Choroid plexus epithelial cell (primary cell): Measurements from ENCODE around the gene FRRS1.

Source experiments
- DNase-seq: peaks from one replicate; pipeline ENCODE4 v3.0.0-alpha.2; 2010; ENCODE audit warnings: low read depth
- H3K4me3 ChIP-seq: 2 replicates; pipeline ENCODE4 v1.5.1; 2011; ENCODE audit warnings: low read depth, mild to moderate bottlenecking, control low read depth, low read length, moderate library complexity
- TF ChIP-seq, protein P1 (sequence below): conservative IDR thresholded peaks from 2 replicates; pipeline ENCODE4 v1.5.1; 2011; ENCODE audit warnings: low read depth, mild to moderate bottlenecking, control low read depth, inconsistent platforms, low read length, moderate library complexity

FRRS1 gene, protein sequence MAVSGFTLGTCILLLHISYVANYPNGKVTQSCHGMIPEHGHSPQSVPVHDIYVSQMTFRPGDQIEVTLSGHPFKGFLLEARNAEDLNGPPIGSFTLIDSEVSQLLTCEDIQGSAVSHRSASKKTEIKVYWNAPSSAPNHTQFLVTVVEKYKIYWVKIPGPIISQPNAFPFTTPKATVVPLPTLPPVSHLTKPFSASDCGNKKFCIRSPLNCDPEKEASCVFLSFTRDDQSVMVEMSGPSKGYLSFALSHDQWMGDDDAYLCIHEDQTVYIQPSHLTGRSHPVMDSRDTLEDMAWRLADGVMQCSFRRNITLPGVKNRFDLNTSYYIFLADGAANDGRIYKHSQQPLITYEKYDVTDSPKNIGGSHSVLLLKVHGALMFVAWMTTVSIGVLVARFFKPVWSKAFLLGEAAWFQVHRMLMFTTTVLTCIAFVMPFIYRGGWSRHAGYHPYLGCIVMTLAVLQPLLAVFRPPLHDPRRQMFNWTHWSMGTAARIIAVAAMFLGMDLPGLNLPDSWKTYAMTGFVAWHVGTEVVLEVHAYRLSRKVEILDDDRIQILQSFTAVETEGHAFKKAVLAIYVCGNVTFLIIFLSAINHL

DNA sequence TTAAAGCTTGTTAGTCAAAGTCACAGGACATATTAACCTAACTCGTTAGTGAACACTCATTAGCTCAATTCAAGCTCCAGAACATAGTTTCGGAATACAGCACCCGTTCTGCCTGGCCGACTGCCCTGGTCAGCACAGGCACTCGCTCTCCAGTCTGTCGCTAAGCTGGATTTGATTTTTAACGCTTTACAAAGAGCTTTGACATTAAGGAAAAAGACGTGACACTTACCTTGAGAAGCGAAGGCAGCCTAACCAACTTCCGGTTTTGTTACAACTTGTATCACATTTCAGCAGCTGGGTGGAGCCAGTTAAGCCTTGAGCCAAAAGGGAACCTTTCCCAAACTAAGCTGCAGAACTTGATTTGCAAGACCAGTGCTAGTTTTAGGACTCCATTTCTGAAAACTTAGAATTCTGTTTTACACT, at the start of gene FRRS1:
Gene FRRS1, minus strand, starts transcription at position 258 of the 423 bp plus-strand sequence. CDS start 17,867 bp downstream, outside the sequence.
- TF ChIP-seq, protein P1, sequence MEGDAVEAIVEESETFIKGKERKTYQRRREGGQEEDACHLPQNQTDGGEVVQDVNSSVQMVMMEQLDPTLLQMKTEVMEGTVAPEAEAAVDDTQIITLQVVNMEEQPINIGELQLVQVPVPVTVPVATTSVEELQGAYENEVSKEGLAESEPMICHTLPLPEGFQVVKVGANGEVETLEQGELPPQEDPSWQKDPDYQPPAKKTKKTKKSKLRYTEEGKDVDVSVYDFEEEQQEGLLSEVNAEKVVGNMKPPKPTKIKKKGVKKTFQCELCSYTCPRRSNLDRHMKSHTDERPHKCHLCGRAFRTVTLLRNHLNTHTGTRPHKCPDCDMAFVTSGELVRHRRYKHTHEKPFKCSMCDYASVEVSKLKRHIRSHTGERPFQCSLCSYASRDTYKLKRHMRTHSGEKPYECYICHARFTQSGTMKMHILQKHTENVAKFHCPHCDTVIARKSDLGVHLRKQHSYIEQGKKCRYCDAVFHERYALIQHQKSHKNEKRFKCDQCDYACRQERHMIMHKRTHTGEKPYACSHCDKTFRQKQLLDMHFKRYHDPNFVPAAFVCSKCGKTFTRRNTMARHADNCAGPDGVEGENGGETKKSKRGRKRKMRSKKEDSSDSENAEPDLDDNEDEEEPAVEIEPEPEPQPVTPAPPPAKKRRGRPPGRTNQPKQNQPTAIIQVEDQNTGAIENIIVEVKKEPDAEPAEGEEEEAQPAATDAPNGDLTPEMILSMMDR = peak; percentile 17
- DNase-seq = peak; percentile 75
- H3K4me3 ChIP-seq = peak within 1 kb of the TSS; percentile 64

DNA sequence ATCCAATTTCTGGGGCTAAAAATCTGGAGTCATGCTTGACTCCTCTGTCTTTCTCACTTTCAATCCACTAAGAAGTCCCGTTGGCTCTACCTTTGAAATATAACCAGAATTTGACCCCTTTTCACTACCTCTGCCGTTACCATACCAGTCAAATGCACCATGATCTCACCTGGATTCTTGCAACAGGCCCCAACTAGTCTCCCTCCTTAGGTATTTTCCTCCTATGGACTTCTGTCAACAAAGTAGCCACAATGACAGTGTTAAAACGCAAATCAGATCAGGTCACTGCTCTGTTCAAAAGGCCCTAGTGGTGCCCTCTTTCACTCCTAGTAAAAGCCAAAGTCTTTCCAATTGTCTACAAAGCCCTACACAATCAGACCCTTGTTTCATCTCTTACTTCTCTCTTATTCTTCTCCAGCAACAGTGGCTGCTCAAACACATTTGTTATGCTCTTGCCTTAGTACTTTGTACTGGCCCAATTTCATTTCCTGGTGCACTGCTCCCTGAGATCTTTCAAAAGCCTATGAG, 48.0 kb upstream of the FRRS1 start:
- H3K4me3 ChIP-seq = no peak overlapping the region
- TF ChIP-seq, protein P1 = no peak
- no peak for DNase-seq

DNA sequence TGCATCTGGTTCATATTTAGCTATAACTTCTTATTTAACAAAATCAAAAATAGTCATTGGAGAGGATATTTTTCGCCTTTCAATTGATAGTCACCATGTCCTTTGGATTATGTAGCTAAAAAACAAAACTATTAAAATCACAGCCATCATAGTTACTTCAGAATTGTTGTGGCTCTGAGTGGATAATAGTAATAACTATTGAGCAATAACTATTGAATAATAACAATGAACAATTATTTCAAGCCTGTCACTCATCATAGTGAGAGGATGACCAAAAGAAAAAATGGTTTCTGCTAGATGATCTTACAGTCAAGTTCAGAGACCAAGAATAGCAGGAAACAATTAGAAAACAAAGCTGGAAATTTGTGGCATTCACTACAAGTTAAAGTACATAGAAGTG, 45.3 kb upstream of the FRRS1 start:
- DNase-seq = no peak
- H3K4me3 ChIP-seq = no peak overlapping the region
- TF ChIP-seq, protein P1 = no peak

DNA sequence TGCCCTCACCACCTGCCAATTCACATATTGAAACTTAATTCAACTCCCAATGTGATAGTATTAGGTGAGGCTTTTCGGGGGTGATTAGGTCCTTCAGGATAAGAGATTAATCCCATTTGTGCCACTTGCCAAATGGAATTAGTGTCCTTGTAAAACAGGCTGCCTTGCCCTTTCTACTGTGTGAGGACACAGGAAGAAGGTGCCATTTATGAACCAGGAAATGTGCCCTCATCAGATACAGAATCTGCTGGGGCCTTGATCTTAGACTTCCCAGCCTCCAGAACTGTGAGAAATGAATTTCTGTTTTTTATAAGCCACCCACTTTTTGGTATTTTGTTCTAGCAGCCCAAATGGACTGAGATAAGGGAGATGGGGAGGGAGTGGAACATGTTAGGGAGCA, 44.6 kb upstream of the FRRS1 start:
- no peak overlapping the region for H3K4me3 ChIP-seq
- TF ChIP-seq, protein P1 = no peak
- DNase-seq = no peak

DNA sequence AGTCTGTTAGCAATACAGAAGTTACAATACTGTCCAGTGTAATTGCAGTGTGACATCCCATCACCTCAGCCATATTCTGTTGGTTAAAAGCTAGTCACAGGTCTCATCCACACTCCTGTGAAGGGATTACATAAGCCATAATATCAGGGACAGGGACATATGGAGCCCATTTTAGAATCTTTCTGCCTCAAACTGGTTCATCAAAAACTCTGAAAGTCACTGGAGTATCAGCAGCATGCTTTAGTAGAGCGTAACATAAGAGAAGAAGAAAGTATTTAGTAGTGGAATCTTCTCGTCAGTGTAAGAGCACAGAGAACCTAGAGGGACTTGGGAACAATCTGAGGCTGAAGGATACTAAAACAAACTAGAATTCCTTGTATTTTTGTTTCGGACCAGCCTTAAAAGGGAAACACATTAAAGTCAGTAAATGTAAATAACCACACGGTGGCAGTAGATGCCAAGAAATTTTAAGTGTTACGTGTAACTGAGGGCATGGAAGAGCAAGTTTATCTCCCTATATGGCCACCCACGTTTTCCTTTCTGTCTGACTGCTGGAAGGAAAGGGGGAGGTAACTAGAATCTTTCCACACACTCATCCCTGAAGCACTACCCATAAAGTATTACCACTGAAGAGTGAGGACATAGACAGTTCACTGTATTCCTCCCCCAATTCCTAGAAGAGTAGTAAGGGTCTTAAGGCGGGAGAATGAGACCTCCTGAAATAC, 42.1 kb upstream of the FRRS1 start:
- TF ChIP-seq, protein P1 = peak; percentile 58
- peak overlapping the region; percentile 4 for H3K4me3 ChIP-seq
- DNase-seq = peak; percentile 95

DNA sequence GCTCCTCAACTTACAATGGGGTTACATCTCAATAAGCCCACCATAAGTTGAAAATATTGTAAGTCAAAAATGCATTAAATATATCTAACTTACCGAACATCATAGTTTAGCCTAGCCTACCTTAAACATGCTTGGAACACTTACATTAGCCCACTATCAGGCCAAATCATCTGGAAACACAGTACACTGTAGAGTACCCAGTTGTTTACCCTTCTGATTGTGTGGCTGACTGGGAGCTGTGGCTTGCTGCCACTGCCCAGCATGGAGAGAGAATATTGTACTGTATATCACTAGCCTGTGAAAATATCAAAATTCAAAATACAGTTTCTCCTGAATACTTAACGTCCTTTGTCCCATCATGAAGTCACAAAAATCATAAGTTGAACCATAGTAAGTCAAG, 40.4 kb upstream of the FRRS1 start:
- no peak overlapping the region for H3K4me3 ChIP-seq
- no peak for DNase-seq
- TF ChIP-seq, protein P1 = no peak
